Loucy (cell line): ENCODE measurements around the gene MYO18A.

Source experiments
- EZH2phosphoT487 ChIP-seq: fragments of 200-600 bp; IDR thresholded peaks from 2 replicates; pipeline ENCODE4 v1.6.1; 2018; ENCODE audit warnings: antibody characterized with exemption, mild to moderate bottlenecking, moderate library complexity, borderline replicate concordance
- TF ChIP-seq, protein P1 (sequence below): fragments of 200-600 bp; sonication (generic); conservative IDR thresholded peaks from 2 replicates; pipeline ENCODE4 v1.5.1; 2014; ENCODE audit warnings: mild to moderate bottlenecking, antibody characterized with exemption, low read length

DNA sequence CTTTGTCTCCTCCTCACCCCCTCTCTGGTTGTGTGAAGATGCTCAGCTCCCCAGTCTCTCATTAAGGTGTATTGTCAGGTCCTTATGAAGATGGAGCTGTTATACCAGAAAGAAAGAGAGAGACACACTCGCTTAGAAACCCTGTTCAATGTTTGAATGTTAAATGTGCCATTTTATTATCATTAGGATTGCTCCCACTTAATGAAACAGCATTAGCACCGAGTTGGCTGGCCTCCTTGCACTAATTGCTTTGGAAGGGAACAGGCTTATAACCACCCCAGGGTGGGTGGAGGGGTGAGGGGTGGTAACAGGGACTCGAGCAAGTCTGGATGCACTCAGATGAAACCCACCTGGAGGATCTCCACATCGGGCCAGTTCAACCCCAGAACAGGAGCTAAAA lies 122.8 kb downstream of the MYO18A start:
- TF ChIP-seq, protein P1, sequence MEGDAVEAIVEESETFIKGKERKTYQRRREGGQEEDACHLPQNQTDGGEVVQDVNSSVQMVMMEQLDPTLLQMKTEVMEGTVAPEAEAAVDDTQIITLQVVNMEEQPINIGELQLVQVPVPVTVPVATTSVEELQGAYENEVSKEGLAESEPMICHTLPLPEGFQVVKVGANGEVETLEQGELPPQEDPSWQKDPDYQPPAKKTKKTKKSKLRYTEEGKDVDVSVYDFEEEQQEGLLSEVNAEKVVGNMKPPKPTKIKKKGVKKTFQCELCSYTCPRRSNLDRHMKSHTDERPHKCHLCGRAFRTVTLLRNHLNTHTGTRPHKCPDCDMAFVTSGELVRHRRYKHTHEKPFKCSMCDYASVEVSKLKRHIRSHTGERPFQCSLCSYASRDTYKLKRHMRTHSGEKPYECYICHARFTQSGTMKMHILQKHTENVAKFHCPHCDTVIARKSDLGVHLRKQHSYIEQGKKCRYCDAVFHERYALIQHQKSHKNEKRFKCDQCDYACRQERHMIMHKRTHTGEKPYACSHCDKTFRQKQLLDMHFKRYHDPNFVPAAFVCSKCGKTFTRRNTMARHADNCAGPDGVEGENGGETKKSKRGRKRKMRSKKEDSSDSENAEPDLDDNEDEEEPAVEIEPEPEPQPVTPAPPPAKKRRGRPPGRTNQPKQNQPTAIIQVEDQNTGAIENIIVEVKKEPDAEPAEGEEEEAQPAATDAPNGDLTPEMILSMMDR: no peak
- no peak for TF ChIP-seq EZH2phosphoT487
